Measurements from ENCODE around the gene DOC2A. TPM values are rescaled to one million over a fixed set of nuclear protein-coding genes. Genes with fewer than 3 reads are reported as not detected.

The DOC2A gene
- total and polyA plus RNA-seq, 2 donors (not counting 1 experiment from before 2014, with no cell fraction given) = not detected

- CTCF ChIA-PET = interaction anchor here (0.6 to 3.3 kb wide), 20 partner anchors 7 to 770 kb away, joined by 3 to 18 read pairs (median 4); partner anchors contain the start of gene C16orf92
- H3K27ac ChIP-seq (ENCODE audit: low read length in 2 of 2) = no peak overlapping the region
- H3K79me2 ChIP-seq (ENCODE audit: control insufficient read depth, insufficient read depth, low read length) = no peaks in the 10 kb centered on the region
- no peak overlapping the region for H3K4me3 ChIP-seq (ENCODE audit: control extremely low read depth in 1 of 5, extremely low read depth in 1 of 5, insufficient read depth in 1 of 5, low read depth in 2 of 5, low read length in 4 of 5)
- no peak overlapping the region for H3K27ac Mint-ChIP-seq
- WGBS (ENCODE audit: insufficient coverage) = 10% methylated on average over 6 of the region's 12 CpGs
- H3K27me3 Mint-ChIP-seq = peaks cover 52% of the 10 kb centered on the region
- no peak overlapping the region for H3K4me2 ChIP-seq (replicated peaks; ENCODE audit: low read depth, low read length, poor library complexity, severe bottlenecking)
- peaks cover 10 to 21% of the 10 kb centered on the region in 2 donors for H3K4me1 ChIP-seq (ENCODE audit: control insufficient read depth in 2 of 2, insufficient read depth in 2 of 2, low read length in 2 of 2)
- POLR2A ChIA-PET = interaction anchor here (0.7 to 1.5 kb wide), 2 partner anchors 33 to 365 kb away, joined by 3 to 4 read pairs; partner anchors contain the start of gene ALDOA
- TF ChIP-seq CTCF (IDR thresholded peaks at IDR 0.05) (peak; percentile 76), EZH2 (IDR thresholded peaks at IDR 0.05; ENCODE audit: borderline replicate concordance, insufficient read depth, low read depth, low read length, poor library complexity, severe bottlenecking) (no peak)
- DNase-seq = peak; percentile 77
- H3K4me3 Mint-ChIP-seq = peak overlapping the region; percentile 49
- peaks cover 0 to 15% (median 0%) of the 10 kb centered on the region in 3 donors for H3K9me3 ChIP-seq (ENCODE audit: control extremely low read depth in 1 of 3, control insufficient read depth in 2 of 3, insufficient read depth in 1 of 3, low read length in 2 of 3)
- H3K4me1 Mint-ChIP-seq = peaks cover 10% of the 10 kb centered on the region
- peaks cover 0 to 61% (median 27%) of the 10 kb centered on the region in 4 experiments for H3K27me3 ChIP-seq (replicated peaks in 1 of 4; ENCODE audit: control extremely low read depth in 1 of 4, control insufficient read depth in 3 of 4, insufficient read depth in 4 of 4, low read length in 3 of 4)
- no peak overlapping the region for H2AFZ ChIP-seq (ENCODE audit: insufficient read depth, low read depth, low read length, poor library complexity, severe bottlenecking)
- H3K9me3 Mint-ChIP-seq (ENCODE audit: insufficient read depth) = no peaks in the 10 kb centered on the region
- no peak overlapping the region for H3K9ac ChIP-seq (ENCODE audit: low read length)
- intact Hi-C loops (cut with micrococcal nuclease) = no loop called here
- ATAC-seq (ENCODE audit: low read depth) = peak; percentile 56
- H4K20me1 ChIP-seq (ENCODE audit: control insufficient read depth, insufficient read depth, low read length, poor library complexity, severe bottlenecking) = no peaks in the 10 kb centered on the region
- no peaks in the 10 kb centered on the region for H3K36me3 ChIP-seq (replicated peaks in 1 of 2; ENCODE audit: control extremely low read depth in 1 of 2, control insufficient read depth in 1 of 2, extremely low read depth in 1 of 2, insufficient read depth in 2 of 2, low read length in 1 of 2)
Observed at GRCh38 chr16:30032083-30032819, 21.4 kb upstream of the DOC2A start.

DNA sequence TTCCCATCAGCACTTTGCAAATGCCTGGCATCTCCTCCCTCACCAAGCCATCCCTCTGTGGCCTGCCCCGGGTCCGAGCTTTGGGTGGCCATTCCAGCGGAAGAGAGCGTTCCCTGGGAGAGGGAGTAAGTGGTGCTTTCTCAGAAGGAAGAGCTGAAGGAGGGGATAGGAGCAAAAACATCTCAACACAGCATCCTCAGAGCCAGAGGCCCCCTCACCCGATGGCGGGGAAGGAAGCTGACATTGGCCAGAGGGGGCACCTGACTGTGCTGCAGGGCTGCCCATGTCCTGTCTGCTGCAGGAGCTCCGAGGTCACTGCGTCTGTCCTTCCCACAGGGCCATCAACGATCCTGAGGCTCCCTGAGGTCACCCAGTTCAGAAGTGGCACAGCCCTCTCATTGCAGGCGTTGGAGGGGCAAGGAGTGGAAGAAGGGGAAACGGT lies 20.7 kb upstream of the DOC2A start:
- H3K4me1 Mint-ChIP-seq = peaks cover 10% of the 10 kb centered on the region
- Histone ChIP-seq H3K27ac (ENCODE audit: low read length in 2 of 2) (no peak overlapping the region), H3K36me3 (replicated peaks in 1 of 2; ENCODE audit: control extremely low read depth in 1 of 2, control insufficient read depth in 1 of 2, extremely low read depth in 1 of 2, insufficient read depth in 2 of 2, low read length in 1 of 2) (no peaks in the 10 kb centered on the region), H3K27me3 (replicated peaks in 1 of 4; ENCODE audit: control extremely low read depth in 1 of 4, control insufficient read depth in 3 of 4, insufficient read depth in 4 of 4, low read length in 3 of 4) (peaks cover 0 to 61% (median 29%) of the 10 kb centered on the region in 4 experiments), H3K9me3 (ENCODE audit: control extremely low read depth in 1 of 3, control insufficient read depth in 2 of 3, insufficient read depth in 1 of 3, low read length in 2 of 3) (peaks cover 0 to 15% (median 0%) of the 10 kb centered on the region in 3 donors), H3K4me3 (ENCODE audit: control extremely low read depth in 1 of 5, extremely low read depth in 1 of 5, insufficient read depth in 1 of 5, low read depth in 2 of 5, low read length in 4 of 5) (no peak overlapping the region), H4K20me1 (ENCODE audit: control insufficient read depth, insufficient read depth, low read length, poor library complexity, severe bottlenecking) (no peaks in the 10 kb centered on the region), H2AFZ (ENCODE audit: insufficient read depth, low read depth, low read length, poor library complexity, severe bottlenecking) (no peak overlapping the region), H3K79me2 (ENCODE audit: control insufficient read depth, insufficient read depth, low read length) (no peaks in the 10 kb centered on the region), H3K9ac (ENCODE audit: low read length) (no peak overlapping the region), H3K4me1 (ENCODE audit: control insufficient read depth in 2 of 2, insufficient read depth in 2 of 2, low read length in 2 of 2) (peaks cover 10 to 21% of the 10 kb centered on the region in 2 donors), H3K4me2 (replicated peaks; ENCODE audit: low read depth, low read length, poor library complexity, severe bottlenecking) (peak overlapping the region; percentile 56)
- no peak overlapping the region for H3K27ac Mint-ChIP-seq
- intact Hi-C loops (cut with micrococcal nuclease) = no loop called here
- H3K4me3 Mint-ChIP-seq = peak overlapping the region; percentile 19
- ChIA-PET POLR2A (interaction anchor here (0.5 kb wide), 1 partner anchor 241 kb away, joined by 3 read pairs; the partner anchor contains the start of gene KIF22), CTCF (interaction anchor here (1.0 to 3.3 kb wide), 9 partner anchors 8 to 340 kb away, joined by 3 to 18 read pairs (median 5); partner anchors contain the start of gene C16orf92)
- peaks cover 59% of the 10 kb centered on the region for H3K27me3 Mint-ChIP-seq
- ATAC-seq (ENCODE audit: low read depth) (no peak), DNase-seq (no peak)
- no peak for TF ChIP-seq CTCF (IDR thresholded peaks at IDR 0.05)
- TF ChIP-seq EZH2 (IDR thresholded peaks at IDR 0.05; ENCODE audit: borderline replicate concordance, insufficient read depth, low read depth, low read length, poor library complexity, severe bottlenecking) = no peak
- WGBS (ENCODE audit: insufficient coverage) = 15% methylated on average over 6 of the region's 11 CpGs
- no peaks in the 10 kb centered on the region for H3K9me3 Mint-ChIP-seq (ENCODE audit: insufficient read depth)

Data from B cell (primary cell).